Brain pericyte (primary cell): Measurements from ENCODE around the gene USP20.

Source experiments
- DNase-seq: peaks from one replicate; pipeline ENCODE4 v3.0.0-alpha.2; 2012; ENCODE audit warnings: low read depth, low spot score

Gene USP20

DNA sequence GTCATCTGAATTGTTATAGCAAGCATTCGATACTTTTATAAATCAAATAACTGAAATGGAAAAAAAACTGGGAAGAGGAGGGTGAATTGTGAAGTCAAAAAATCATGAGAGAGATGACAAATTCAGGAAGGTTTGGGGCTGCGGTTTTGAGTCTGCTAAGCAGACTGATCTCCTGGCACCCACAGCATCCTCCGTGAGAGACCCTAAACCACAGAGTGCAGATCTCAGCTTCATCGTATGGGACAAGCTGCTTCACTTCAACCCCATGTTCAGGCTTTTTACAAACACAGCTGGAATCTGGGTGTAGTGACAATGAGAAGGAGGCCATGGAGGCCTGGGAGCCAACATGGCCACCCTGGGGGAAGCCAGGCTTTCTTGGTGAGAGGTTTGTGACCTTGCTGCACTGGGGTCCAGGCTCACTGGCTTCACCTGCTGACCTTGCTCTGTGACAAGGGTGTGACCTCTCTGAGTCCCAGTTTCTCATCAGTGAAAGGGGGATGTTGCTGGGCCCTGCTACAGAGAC lies 19.4 kb downstream of the USP20 start:
- no peak for DNase-seq

DNA sequence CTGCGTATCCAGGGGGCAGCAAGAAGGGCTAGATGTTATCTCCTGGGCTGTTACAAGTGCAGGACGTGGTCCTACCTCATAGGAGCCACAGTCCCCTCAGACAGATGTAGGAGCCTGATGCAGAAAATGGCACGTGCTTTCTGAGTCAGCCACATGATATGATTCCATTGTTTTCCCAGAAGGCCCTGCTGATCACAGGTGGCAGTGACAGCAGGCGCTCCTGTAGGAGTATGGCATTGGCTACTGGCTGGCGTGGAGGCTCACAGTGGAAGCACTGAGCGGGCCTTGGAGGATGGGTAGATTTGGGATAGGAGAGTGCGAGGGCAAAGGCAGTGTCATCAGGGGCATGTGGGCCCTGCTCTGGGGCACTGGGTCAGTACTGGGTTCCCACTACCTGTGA lies 21.9 kb downstream of the USP20 start:
- no peak for DNase-seq

DNA sequence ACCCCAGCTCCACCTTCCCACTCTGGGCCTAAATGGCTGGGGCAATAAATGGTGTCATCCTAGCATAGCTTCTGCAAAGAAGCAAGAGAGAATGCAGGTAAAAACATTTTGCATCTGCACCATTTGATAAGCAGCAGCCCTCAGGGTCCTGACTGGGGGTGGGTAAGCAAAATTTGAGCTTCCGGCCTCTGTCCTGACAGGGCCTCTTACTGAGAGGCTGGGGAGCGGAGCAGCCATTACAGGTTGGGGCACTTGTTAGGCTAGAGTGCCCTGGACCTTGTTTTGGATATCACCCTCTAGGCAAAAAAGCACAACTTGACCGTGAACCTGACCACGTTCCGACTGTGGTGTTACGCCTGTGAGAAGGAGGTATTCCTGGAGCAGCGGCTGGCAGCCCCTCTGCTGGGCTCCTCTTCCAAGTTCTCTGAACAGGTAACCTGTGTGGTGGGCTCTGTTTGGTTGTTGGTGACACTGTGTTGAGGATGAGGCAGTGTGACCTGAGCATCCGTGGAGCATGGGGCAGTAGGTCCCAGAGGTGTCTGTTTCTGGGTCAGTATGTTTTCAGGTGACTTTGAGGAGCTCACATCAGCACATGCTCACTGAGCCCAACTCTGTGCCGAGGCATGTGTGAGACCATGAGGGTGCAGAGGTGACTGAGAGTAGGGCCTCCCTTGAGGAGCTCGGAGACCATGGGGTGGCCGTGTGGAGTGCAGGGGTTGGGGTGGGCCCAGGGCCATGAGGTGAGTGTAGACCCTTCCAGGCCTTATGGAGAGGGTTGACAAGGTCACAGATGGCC lies 23.1 kb downstream of the USP20 start:
- DNase-seq, result no peak

DNA sequence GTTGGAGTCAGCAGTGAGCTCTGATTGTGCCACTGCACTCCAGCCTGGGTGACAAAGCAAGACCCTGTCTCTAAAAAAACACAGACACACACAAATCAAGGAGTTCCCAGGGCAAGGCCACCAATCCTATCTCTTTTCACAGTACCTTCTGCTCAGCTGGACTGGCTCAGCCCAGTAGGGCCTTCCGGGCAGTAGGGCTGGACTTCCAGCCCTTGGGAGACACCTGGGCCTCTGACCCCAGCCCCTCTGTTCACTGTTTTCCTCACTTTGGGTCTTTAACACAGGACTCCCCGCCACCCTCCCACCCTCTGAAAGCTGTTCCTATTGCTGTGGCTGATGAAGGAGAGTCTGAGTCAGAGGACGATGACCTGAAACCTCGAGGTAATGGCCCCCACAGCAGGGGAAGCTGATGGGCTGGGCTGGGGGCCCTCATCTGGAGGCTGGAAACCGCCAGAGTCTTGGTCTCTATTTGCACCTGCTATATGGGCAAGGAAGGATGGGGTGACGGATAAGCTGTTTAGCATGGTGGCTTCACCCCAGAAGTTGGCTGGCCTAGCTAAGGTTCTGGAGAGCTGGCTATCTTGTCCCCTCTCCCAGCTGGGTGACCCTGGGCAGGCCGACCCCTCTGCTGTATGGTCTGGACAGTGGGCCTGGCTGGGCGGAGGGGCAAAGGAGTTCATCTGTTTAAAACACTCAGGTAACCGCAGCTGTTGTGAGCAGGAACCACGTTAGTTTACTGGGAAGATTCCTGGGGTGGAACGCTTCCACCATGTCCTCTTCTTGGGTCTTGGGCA lies 25.6 kb downstream of the USP20 start:
- no peak for DNase-seq

DNA sequence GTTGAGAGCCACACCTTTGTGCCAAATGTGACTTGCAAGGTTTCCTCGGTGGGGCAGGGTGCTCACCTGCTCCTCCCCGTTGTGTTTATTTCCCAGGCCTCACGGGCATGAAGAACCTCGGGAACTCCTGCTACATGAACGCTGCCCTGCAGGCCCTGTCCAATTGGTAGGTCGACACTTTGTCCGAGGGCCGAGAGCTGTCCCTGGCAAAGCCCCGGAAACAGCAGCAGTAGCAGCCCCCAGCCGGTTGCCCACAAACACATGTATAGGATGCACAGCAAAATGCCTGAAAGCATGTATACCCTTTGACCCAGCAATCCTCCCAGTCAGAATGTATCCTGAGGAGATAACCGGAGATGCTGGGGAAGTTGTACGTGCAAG lies 26.2 kb downstream of the USP20 start:
- no peak for DNase-seq

DNA sequence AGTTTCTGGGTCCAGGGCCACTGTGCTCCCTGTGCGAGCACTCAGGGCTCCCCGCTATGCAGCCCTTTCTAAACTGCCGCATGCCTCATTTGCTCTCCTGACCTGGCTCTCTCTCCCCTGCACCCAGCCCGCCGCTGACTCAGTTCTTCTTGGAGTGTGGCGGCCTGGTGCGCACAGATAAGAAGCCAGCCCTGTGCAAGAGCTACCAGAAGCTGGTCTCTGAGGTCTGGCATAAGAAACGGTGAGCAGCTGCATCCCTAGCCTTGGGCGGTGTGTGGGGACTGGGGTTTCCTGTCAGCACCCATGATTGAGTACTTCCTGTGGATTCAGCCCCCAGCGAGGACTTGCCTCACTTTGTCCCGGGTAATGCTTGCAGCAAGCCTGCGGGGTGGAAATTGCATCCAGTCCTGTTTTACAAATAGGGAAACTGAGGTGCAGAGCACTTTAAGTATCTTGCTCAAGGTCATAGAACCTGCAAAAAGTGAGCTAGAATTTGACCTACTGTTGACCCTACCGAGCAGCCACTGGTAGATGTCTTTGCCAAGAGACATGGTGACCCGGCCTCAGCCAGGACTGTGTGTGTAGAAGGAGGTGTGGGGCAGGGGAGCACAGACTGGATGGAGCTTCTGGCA lies 27.9 kb downstream of the USP20 start:
- no peak for DNase-seq

GRCh38 chr9:129864991-129865647 lies 29.9 kb downstream of the USP20 start:
- DNase-seq, result no peak

- no peak for DNase-seq
Measured at GRCh38 chr9:129865668-129866320, 30.5 kb downstream of the USP20 start.

- DNase-seq, result no peak
Measured at GRCh38 chr9:129866394-129867135, 31.3 kb downstream of the USP20 start.

- DNase-seq, result no peak
Measured at GRCh38 chr9:129867136-129868022, 32.1 kb downstream of the USP20 start.

DNA sequence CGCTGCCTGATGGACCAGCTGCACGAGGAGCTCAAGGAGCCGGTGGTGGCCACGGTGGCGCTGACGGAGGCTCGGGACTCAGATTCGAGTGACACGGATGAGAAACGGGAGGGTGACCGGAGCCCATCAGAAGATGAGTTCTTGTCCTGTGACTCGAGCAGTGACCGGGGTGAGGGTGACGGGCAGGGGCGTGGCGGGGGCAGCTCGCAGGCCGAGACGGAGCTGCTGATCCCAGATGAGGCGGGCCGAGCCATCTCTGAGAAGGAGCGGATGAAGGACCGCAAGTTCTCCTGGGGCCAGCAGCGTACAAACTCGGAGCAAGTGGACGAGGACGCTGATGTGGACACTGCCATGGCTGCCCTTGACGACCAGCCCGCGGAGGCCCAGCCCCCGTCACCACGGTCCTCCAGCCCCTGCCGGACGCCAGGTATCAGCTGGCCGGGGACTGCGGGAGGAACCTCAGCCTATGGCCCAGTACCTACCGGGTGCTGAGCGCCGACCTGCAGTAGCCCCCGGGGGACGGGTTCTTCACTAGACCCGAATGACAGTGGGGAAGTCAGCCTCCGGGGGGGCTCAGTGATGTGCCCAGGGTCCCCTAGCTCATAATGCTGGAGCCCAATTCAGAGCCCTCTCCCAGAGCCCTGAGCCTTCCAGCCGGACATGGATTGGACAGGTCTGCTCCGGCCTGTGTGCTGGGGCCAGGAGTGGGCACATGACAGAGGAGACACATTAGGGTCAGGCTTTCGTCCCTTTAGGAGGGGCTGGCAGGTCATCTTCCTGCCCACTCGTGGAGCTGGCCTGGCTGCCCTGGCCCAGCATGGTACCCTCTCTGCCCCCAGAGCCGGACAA lies 33.0 kb downstream of the USP20 start:
- no peak for DNase-seq

DNA sequence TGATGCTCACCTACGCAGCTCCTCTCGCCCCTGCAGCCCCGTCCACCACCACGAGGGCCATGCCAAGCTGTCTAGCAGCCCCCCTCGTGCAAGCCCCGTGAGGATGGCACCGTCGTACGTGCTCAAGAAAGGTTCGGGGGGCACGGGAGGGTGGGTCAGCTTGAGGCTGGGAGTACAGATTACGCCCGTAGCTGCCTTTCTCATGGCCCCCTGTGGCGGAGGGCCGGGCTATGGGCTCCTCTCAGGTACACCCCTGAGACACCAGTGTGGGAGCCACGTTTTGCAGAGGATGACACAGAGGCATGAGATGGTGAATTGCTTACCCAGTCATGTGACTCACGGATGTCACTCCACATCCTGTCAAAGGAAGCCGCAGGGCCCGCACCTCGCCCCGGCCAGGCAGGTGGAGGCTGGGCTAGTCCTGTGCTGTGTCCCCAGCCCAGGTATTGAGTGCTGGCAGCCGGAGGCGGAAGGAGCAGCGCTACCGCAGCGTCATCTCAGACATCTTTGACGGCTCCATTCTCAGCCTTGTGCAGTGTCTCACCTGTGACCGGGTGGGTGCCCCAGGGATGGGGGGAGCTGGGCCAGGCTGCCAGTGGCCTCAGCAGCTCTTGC lies 33.7 kb downstream of the USP20 start:
- no peak for DNase-seq

- DNase-seq, result no peak
Measured at GRCh38 chr9:129869585-129870501, 34.6 kb downstream of the USP20 start.

DNA sequence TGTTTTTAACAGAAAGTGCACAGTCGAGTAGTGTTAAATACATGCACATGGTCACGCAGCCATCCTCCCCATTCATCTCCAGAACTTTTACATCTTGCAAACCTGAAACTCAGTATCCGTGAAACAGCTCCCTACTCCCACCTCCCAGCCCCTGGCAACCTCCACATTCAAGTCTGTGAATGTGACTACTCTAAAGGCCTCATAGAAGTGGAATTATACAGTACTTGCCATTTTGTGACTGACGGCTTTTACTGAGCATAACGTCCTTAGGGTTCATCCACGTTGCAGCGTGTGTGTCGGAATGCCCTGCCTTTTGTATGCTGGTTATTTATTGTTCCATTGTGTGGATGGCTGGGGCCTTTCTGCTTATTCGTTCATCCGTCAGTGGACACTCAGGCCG lies 35.8 kb downstream of the USP20 start:
- no peak for DNase-seq

- DNase-seq, result no peak
Measured at GRCh38 chr9:129873563-129874190, 38.4 kb downstream of the USP20 start.

DNA sequence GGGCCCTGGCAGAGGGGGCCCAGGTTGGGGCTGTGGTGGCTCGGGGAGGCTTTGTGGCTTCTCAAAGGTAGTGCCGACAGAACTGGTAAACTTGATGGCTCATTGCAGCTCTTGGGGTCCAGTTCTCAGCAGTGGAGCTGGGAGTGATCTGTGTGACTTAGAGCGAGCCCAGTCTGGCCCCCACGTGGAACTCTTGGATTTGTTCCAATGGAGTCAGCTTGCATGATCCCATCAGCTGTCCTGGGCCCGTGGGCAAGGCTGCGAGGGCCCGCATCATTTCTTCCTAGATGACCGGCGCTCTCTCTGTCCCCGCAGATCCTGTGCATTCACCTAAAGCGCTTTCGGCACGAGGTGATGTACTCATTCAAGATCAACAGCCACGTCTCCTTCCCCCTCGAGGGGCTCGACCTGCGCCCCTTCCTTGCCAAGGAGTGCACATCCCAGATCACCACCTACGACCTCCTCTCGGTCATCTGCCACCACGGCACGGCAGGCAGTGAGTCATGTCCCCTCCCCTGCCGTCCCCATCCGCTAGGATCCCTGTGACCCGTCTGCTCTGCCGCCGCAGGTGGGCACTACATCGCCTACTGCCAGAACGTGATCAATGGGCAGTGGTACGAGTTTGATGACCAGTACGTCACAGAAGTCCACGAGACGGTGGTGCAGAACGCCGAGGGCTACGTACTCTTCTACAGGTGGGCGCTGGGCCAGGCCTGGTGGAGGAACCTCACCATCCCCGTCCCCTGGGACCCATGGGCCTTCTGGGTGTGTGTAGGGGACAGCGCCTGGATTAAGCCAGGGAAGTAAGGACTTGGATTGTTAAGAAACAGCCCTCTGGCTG lies 39.2 kb downstream of the USP20 start:
- no peak for DNase-seq
